PFSK-1 (cell line): ENCODE results near the gene C1QC.

Source experiments
- POLR2AphosphoS5 ChIP-seq: IDR thresholded peaks from 2 replicates; pipeline ENCODE4 v1.6.1; 2012; ENCODE audit warnings: low read depth, mild to moderate bottlenecking, control low read depth, low read length, moderate library complexity
- REST ChIP-seq, 2 experiments: IDR thresholded peaks; 2 replicates each; pipeline versions ENCODE4 v1.6.1 to v1.8.0; 2011 to 2012; ENCODE audit warnings: low read depth in 2 of 2, low read length in 2 of 2, control low read depth in 1 of 2, inconsistent platforms in 1 of 2, mild to moderate bottlenecking in 1 of 2, moderate library complexity in 1 of 2; ENCODE audit not compliant: insufficient read depth in 1 of 2
- SIN3A ChIP-seq: IDR thresholded peaks from 2 replicates; pipeline ENCODE4 v1.6.1; 2012; ENCODE audit warnings: mild to moderate bottlenecking, low read length, moderate library complexity, borderline replicate concordance; ENCODE audit not compliant: insufficient read depth
- TAF1 ChIP-seq: IDR thresholded peaks from 2 replicates; pipeline ENCODE4 v1.6.1; 2012; ENCODE audit warnings: low read length, control low read depth, borderline replicate concordance; ENCODE audit not compliant: insufficient read depth

- TF ChIP-seq POLR2AphosphoS5: no peak
- TF ChIP-seq REST (IDR thresholded peaks at IDR 0.05; ENCODE audit: insufficient read depth in 1 of 2, low read depth in 2 of 2, low read length in 2 of 2): no peak
- TF ChIP-seq SIN3A: no peak
- no peak for TF ChIP-seq TAF1
Observed at GRCh38 chr1:22687191-22687590, 43.8 kb downstream of the C1QC start.
